Body of pancreas (tissue), 4 donors: ENCODE data around the gene LRRC37B.
"Not testable (repeated sequence)": the region's sequence is repeated elsewhere in the genome, so short reads cannot be mapped to it uniquely, and the experiment has no call there.

Experiments
- POLR2A ChIP-seq, 3 donors: fragments of 450-650 bp; IDR thresholded peaks; one replicate each; pipeline ENCODE4 v1.6.1; 2016; ENCODE audit warnings: antibody characterized with exemption in 3 of 3, mild to moderate bottlenecking in 2 of 3
- TF ChIP-seq, protein P1 (sequence below), 7 experiments: fragments of 450-650 bp in 4 of 7; fragments of 200-600 bp in 3 of 7; sonication (generic) in 3 of 7; IDR thresholded peaks; one replicate each; pipeline ENCODE4 v1.5.1; 2016 to 2019; ENCODE audit warnings: antibody characterized with exemption in 7 of 7

- TF ChIP-seq, protein P1, sequence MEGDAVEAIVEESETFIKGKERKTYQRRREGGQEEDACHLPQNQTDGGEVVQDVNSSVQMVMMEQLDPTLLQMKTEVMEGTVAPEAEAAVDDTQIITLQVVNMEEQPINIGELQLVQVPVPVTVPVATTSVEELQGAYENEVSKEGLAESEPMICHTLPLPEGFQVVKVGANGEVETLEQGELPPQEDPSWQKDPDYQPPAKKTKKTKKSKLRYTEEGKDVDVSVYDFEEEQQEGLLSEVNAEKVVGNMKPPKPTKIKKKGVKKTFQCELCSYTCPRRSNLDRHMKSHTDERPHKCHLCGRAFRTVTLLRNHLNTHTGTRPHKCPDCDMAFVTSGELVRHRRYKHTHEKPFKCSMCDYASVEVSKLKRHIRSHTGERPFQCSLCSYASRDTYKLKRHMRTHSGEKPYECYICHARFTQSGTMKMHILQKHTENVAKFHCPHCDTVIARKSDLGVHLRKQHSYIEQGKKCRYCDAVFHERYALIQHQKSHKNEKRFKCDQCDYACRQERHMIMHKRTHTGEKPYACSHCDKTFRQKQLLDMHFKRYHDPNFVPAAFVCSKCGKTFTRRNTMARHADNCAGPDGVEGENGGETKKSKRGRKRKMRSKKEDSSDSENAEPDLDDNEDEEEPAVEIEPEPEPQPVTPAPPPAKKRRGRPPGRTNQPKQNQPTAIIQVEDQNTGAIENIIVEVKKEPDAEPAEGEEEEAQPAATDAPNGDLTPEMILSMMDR (IDR thresholded peaks at IDR 0.05) = not testable (repeated sequence)
- TF ChIP-seq POLR2A (IDR thresholded peaks at IDR 0.05) = not testable (repeated sequence)
Measured at GRCh38 chr17:32066123-32066680, 59.0 kb downstream of the LRRC37B start.
